Prostate gland (tissue), 2 donors: ENCODE measurements around the gene LRRC10. TPM values are rescaled to one million over a fixed set of nuclear protein-coding genes. Genes with fewer than 3 reads are reported as not detected.

Experiments used
- DNase-seq: peaks from one replicate; pipeline ENCODE4 v3.0.0-alpha.2; 2019; ENCODE audit warnings: low spot score
- H3K27ac ChIP-seq, 2 donors: fragments of 200-600 bp; sonication (generic); 2 replicates each; pipeline ENCODE4 v1.5.1; 2017 to 2019
- H3K27me3 ChIP-seq: fragments of 200-600 bp; sonication (generic); replicated peaks from 2 replicates; pipeline ENCODE4 v1.5.1; 2019; ENCODE audit not compliant: insufficient read depth
- H3K36me3 ChIP-seq, 2 donors: fragments of 200-600 bp; sonication (generic); 1 replicate in 1 of 2; 2 replicates in 1 of 2; pipeline versions ENCODE4 v1.5.1 to v1.8.1; 2017 to 2019
- H3K4me1 ChIP-seq: fragments of 200-600 bp; sonication (generic); replicated peaks from 2 replicates; pipeline ENCODE4 v1.5.1; 2019
- H3K4me3 ChIP-seq, 2 donors: fragments of 200-600 bp; sonication (generic); 2 replicates each; pipeline ENCODE4 v1.5.1; 2017 to 2019
- H3K9me3 ChIP-seq: fragments of 200-600 bp; sonication (generic); 2 replicates; pipeline ENCODE4 v1.5.1; 2017
- POLR2A ChIP-seq: fragments of 450-650 bp; IDR thresholded peaks from one replicate; pipeline ENCODE4 v1.6.1; 2016; ENCODE audit warnings: antibody characterized with exemption, mild to moderate bottlenecking
- POLR2AphosphoS5 ChIP-seq: sonication (generic); formaldehyde crosslinking; IDR thresholded peaks from one replicate; pipeline ENCODE4 v1.6.1; 2017; ENCODE audit warnings: antibody characterized with exemption
- WGBS: methylation state at CpG from one replicate; pipeline ENCODE4 v1.1.5; 2018; 5-methylcytosine and 5-hydroxymethylcytosine counted together
- intact Hi-C: fragments of 100-400 bp; cut with DNase I; formaldehyde crosslinking; loops from one replicate; pipeline ENCODE4 v1.14.2; 2022
- total RNA-seq, 2 donors: library from RNA; depleted of rRNA; stranded (reverse); fragments of >200 nt; gene quantifications; one replicate each; pipeline ENCODE4 v1.1.0, GENCODE V29; 2016
- TF ChIP-seq, protein P1 (sequence below), 4 experiments: fragments of 200-600 bp in 2 of 4; fragments of 450-650 bp in 2 of 4; sonication (generic) in 2 of 4; IDR thresholded peaks; 1 replicate in 3 of 4; 2 replicates in 1 of 4; pipeline ENCODE4 v1.5.1; 2016 to 2019; ENCODE audit warnings: antibody characterized with exemption in 4 of 4, mild to moderate bottlenecking in 2 of 4, moderate library complexity in 2 of 4

The LRRC10 gene
- total RNA-seq, 2 donors from 2014 or later = not detected

DNA sequence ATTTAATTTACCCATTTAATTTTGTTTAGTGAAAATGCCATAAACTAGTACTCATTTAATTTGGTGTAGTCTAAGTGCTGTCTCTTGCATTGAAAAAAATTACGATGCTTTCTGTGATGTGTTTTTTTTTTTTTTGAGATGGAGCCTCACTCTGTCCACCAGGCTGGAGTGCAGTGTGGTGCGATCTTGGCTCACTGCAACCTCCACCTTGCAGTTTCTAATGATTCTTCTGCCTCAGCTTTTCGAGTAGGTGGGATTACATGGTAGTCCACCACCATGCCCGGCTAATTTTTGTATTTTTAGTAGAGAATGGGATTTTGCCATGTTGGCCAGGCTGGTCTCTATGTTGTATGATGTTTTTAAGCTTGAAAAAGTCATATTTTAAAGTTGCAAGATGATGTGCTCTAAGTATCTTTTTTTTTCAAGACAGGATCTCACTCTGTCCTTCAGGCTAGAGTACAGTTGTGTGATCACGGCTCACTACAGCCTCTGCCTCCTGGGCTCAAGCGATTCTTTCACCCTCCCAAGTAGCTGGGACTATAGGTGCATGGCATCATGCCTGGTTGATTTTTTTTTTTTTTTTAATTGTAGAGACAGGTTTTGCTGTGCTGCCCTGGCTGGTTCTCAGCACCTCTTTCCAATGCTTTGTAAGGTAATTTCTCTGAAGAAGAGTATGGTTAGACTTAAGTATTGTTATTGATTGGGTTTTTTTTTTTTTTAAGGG lies 8.6 kb downstream of the LRRC10 start:
- no peaks in the 10 kb centered on the region for H3K27me3 ChIP-seq
- no peak for TF ChIP-seq POLR2AphosphoS5
- no peak for TF ChIP-seq POLR2A
- TF ChIP-seq, protein P1, sequence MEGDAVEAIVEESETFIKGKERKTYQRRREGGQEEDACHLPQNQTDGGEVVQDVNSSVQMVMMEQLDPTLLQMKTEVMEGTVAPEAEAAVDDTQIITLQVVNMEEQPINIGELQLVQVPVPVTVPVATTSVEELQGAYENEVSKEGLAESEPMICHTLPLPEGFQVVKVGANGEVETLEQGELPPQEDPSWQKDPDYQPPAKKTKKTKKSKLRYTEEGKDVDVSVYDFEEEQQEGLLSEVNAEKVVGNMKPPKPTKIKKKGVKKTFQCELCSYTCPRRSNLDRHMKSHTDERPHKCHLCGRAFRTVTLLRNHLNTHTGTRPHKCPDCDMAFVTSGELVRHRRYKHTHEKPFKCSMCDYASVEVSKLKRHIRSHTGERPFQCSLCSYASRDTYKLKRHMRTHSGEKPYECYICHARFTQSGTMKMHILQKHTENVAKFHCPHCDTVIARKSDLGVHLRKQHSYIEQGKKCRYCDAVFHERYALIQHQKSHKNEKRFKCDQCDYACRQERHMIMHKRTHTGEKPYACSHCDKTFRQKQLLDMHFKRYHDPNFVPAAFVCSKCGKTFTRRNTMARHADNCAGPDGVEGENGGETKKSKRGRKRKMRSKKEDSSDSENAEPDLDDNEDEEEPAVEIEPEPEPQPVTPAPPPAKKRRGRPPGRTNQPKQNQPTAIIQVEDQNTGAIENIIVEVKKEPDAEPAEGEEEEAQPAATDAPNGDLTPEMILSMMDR (IDR thresholded peaks at IDR 0.05) = no peak
- H3K4me1 ChIP-seq = no peaks in the 10 kb centered on the region
- no peaks in the 10 kb centered on the region for H3K9me3 ChIP-seq
- H3K27ac ChIP-seq = no peak overlapping the region
- intact Hi-C loops = no loop called here
- no peak for DNase-seq
- H3K36me3 ChIP-seq = peaks cover 0 to 5% of the 10 kb centered on the region in 2 donors
- 83% methylated on average over 6 of the region's 6 CpGs for WGBS
- H3K4me3 ChIP-seq = no peak overlapping the region

DNA sequence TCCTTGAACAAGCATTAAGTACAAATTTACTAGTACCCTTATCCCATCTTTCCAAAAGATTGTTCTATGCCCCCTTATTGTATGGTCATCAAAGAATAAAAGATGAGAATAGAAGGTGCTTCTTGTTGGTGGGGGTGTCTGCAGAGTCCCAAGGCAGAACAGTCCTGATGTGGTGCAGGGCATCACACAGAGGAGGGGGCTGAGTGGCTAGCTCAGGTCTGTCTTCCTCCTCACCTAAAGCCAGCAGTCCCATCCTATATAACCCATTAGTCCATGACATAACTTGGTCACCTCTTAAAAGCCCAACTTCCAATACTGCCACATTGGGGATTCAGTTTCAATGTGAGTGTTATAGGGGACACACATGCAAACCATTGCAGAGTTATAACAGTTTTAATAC lies 9.9 kb downstream of the LRRC10 start:
- Histone ChIP-seq H3K4me3 (no peak overlapping the region), H3K36me3 (peaks cover 0 to 5% of the 10 kb centered on the region in 2 donors), H3K4me1 (no peaks in the 10 kb centered on the region), H3K27ac (no peak overlapping the region), H3K27me3 (no peaks in the 10 kb centered on the region), H3K9me3 (no peaks in the 10 kb centered on the region)
- no peak for DNase-seq
- intact Hi-C loops = no loop called here
- TF ChIP-seq POLR2A (no peak), POLR2AphosphoS5 (no peak)
- TF ChIP-seq, protein P1 (IDR thresholded peaks at IDR 0.05) = no peak

DNA sequence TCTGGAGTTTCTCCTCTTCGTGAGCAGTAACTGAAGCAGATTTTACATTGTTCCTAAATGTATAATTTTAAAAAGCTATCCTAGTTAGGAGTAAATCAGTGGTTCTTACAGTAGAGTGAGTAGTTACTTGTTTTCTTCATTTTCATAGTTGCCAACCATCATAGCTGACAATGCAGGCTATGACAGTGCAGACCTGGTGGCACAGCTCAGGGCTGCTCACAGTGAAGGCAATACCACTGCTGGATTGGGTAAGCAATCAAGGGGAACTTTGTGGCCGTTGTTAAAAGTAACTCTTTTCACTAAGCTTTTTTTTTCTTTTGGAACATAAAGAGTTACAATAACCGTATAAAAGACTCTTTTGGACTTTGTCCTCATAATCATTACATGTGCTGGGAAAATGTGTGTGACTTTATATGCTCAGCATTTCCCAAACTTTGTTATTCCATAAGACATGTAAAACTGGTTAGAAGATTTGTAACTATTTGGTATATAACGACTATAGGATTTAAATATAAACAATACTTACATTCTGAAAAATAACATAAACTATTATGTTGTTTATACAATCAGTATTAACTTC lies 12.4 kb downstream of the LRRC10 start:
- Histone ChIP-seq H3K4me1 (no peaks in the 10 kb centered on the region), H3K27ac (no peak overlapping the region), H3K36me3 (peaks cover 4 to 8% of the 10 kb centered on the region in 2 donors), H3K4me3 (no peak overlapping the region), H3K9me3 (no peaks in the 10 kb centered on the region), H3K27me3 (no peaks in the 10 kb centered on the region)
- no peak for DNase-seq
- no peak for TF ChIP-seq POLR2AphosphoS5
- TF ChIP-seq, protein P1 (IDR thresholded peaks at IDR 0.05) = no peak
- TF ChIP-seq POLR2A = no peak
- intact Hi-C loops = no loop called here
- WGBS = 57% methylated on average over 4 of the region's 4 CpGs

DNA sequence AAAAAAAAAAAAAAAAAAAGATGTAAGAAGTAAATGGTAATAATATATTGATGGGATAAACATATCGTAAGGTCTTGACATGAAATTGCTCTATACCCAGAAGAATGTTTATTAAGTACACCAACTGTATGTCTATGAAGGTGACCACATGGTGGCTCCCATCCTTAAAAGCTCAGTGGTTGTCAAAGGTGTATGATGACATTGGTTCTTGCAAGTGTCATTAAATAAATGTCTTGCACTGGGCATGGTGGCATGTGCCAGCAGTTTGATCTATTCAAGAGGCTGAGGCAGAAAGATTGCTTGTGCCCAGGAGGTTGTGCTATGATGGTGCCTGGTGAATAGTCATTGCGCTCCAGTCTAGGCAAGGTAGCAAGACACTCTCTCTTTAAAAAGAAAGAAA lies 15.0 kb downstream of the LRRC10 start:
- Histone ChIP-seq H3K4me1 (no peaks in the 10 kb centered on the region), H3K36me3 (peaks cover 4 to 8% of the 10 kb centered on the region in 2 donors), H3K9me3 (no peaks in the 10 kb centered on the region), H3K27ac (no peak overlapping the region), H3K27me3 (no peaks in the 10 kb centered on the region), H3K4me3 (no peak overlapping the region)
- WGBS = 98% methylated on average over 2 of the region's 2 CpGs
- TF ChIP-seq POLR2AphosphoS5 (no peak), POLR2A (no peak)
- TF ChIP-seq, protein P1 (IDR thresholded peaks at IDR 0.05) = no peak
- DNase-seq = no peak
- intact Hi-C loops = no loop called here

DNA sequence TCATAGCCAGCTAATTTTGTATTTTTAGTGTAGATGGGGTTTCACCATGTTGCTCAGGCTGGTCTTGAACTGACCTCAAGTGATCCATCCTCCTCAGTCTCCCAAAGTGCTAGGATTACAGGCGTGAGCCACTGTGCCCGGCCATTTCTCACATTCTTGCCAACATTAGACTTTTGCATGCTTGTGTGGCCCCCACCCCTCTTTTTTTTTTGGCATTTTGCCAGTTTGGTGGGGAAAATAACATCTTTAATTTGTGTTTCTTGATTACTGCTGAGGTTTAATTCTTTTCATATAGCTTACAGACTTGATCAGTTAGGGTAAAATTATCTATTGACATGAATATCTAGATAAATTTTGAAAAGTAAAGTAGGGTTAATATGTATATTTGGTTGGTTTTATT lies 21.6 kb downstream of the LRRC10 start:
- intact Hi-C loops = loop anchor here (5.0 kb wide), 2 partner anchors 117 to 232 kb away; partner anchors contain the start of genes FRS2 and YEATS4
- Histone ChIP-seq H3K9me3 (no peaks in the 10 kb centered on the region), H3K27me3 (no peaks in the 10 kb centered on the region), H3K27ac (no peak overlapping the region), H3K4me3 (no peak overlapping the region), H3K36me3 (peaks cover 3 to 4% of the 10 kb centered on the region in 2 donors), H3K4me1 (no peaks in the 10 kb centered on the region)
- TF ChIP-seq, protein P1 (IDR thresholded peaks at IDR 0.05) = no peak
- TF ChIP-seq POLR2A (no peak), POLR2AphosphoS5 (no peak)
- no peak for DNase-seq
- WGBS = 94% methylated on average over 2 of the region's 2 CpGs
